Peyer's patch (tissue), 4 donors: Measurements from ENCODE around the gene YKT6. TPM values are rescaled to one million over a fixed set of nuclear protein-coding genes. Genes with fewer than 3 reads are reported as not detected.

Source experiments
- DNase-seq, 3 donors: peaks; one replicate each; pipeline ENCODE4 v3.0.0-alpha.2; 2017 to 2019
- H3K27ac ChIP-seq, 4 donors: fragments of 200-600 bp; sonication (generic); one replicate each; pipeline ENCODE4 v1.5.1; 2016 to 2019
- H3K27me3 ChIP-seq, 2 donors: fragments of 200-600 bp; sonication (generic); one replicate each; pipeline ENCODE4 v1.5.1; 2019
- H3K36me3 ChIP-seq, 3 donors: fragments of 200-600 bp; sonication (generic); one replicate each; pipeline ENCODE4 v1.5.1; 2016 to 2019
- H3K4me1 ChIP-seq, 4 donors: fragments of 200-600 bp; sonication (generic); one replicate each; pipeline ENCODE4 v1.5.1; 2016 to 2019
- H3K4me3 ChIP-seq, 4 donors: fragments of 200-600 bp; sonication (generic); 1 replicate in 3 of 4; 2 replicates in 1 of 4; pipeline ENCODE4 v1.5.1; 2016 to 2019; ENCODE audit warnings: mild to moderate bottlenecking in 1 of 4
- H3K9me3 ChIP-seq, 4 donors: fragments of 200-600 bp; sonication (generic); one replicate each; pipeline ENCODE4 v1.5.1; 2016 to 2019; ENCODE audit warnings: mild to moderate bottlenecking in 1 of 4
- CTCF ChIP-seq, 6 experiments: fragments of 450-650 bp in 4 of 6; fragments of 200-600 bp in 2 of 6; sonication (generic) in 1 of 6; IDR thresholded peaks; one replicate each; pipeline ENCODE4 v1.5.1; 2017 to 2019; ENCODE audit warnings: antibody characterized with exemption in 6 of 6, mild to moderate bottlenecking in 3 of 6, moderate library complexity in 1 of 6
- POLR2A ChIP-seq, 2 donors: fragments of 450-650 bp; IDR thresholded peaks; one replicate each; pipeline ENCODE4 v1.5.1; 2017; ENCODE audit warnings: antibody characterized with exemption in 2 of 2, mild to moderate bottlenecking in 2 of 2, moderate library complexity in 2 of 2
- total RNA-seq, 4 donors: library from RNA; depleted of rRNA; stranded (reverse); fragments of >200 nt; gene quantifications; one replicate each; pipeline ENCODE4 v1.1.0, GENCODE V29; 2016

Gene YKT6
- total RNA-seq, 4 donors from 2014 or later: 55.2 to 76.5 (median 67.0) TPM

- Histone ChIP-seq H3K9me3 (no peaks in the 10 kb centered on the region), H3K4me3 (no peak overlapping the region), H3K27ac (no peak overlapping the region), H3K36me3 (no peaks in the 10 kb centered on the region), H3K4me1 (no peaks in the 10 kb centered on the region), H3K27me3 (no peaks in the 10 kb centered on the region)
- TF ChIP-seq POLR2A (IDR thresholded peaks at IDR 0.05): no peak
- TF ChIP-seq CTCF (IDR thresholded peaks at IDR 0.05): no peak
- DNase-seq: peak in 1 of 3 donors; percentile 49
Measured at GRCh38 chr7:44155191-44156185, 45.3 kb upstream of the YKT6 start.

- Histone ChIP-seq H3K27me3 (no peaks in the 10 kb centered on the region), H3K4me1 (no peaks in the 10 kb centered on the region), H3K4me3 (no peak overlapping the region), H3K27ac (no peak overlapping the region), H3K36me3 (no peaks in the 10 kb centered on the region), H3K9me3 (no peaks in the 10 kb centered on the region)
- DNase-seq: no peak
- TF ChIP-seq POLR2A (IDR thresholded peaks at IDR 0.05) (no peak), CTCF (IDR thresholded peaks at IDR 0.05) (no peak)
Measured at GRCh38 chr7:44156453-44157010, 44.2 kb upstream of the YKT6 start.

- Histone ChIP-seq H3K36me3 (no peaks in the 10 kb centered on the region), H3K4me1 (no peaks in the 10 kb centered on the region), H3K27me3 (no peaks in the 10 kb centered on the region)
Measured at GRCh38 chr7:44157116-44158080, 43.4 kb upstream of the YKT6 start.

GRCh38 chr7:44158096-44158872 is 42.5 kb upstream of the YKT6 start:
- H3K27me3 ChIP-seq: no peaks in the 10 kb centered on the region
- no peaks in the 10 kb centered on the region for H3K4me1 ChIP-seq
- TF ChIP-seq POLR2A (IDR thresholded peaks at IDR 0.05) (no peak), CTCF (IDR thresholded peaks at IDR 0.05) (no peak)
- no peak overlapping the region for H3K27ac ChIP-seq
- DNase-seq: peak in 1 of 3 donors; percentile 34
- no peaks in the 10 kb centered on the region for H3K9me3 ChIP-seq
- H3K4me3 ChIP-seq: no peak overlapping the region
- no peaks in the 10 kb centered on the region for H3K36me3 ChIP-seq

More at GRCh38 chr7:44157116-44158080, 43.4 kb upstream of the YKT6 start:
- H3K9me3 ChIP-seq: no peaks in the 10 kb centered on the region
- no peak overlapping the region for H3K4me3 ChIP-seq
- DNase-seq: no peak
- TF ChIP-seq POLR2A (IDR thresholded peaks at IDR 0.05): no peak
- TF ChIP-seq CTCF (IDR thresholded peaks at IDR 0.05): no peak
- no peak overlapping the region for H3K27ac ChIP-seq
